Mammary epithelial cell (primary cell): Measurements from ENCODE around the gene IDNK.

Source experiments
- EZH2 ChIP-seq: IDR thresholded peaks from 2 replicates; pipeline ENCODE4 v1.6.1; 2012; ENCODE audit warnings: low read length, inconsistent platforms, borderline replicate concordance
- TF ChIP-seq, protein P1 (sequence below), 2 donors: IDR thresholded peaks in 1 of 2; conservative IDR thresholded peaks in 1 of 2; 2 replicates each; pipeline ENCODE4 v1.5.1; 2011 to 2012; ENCODE audit warnings: inconsistent platforms in 2 of 2, low read length in 2 of 2, mild to moderate bottlenecking in 2 of 2, control low read depth in 1 of 2, low read depth in 1 of 2; ENCODE audit not compliant: insufficient read depth in 1 of 2; ENCODE audit errors: extremely low read depth in 1 of 2

GRCh38 chr9:83637389-83637788, 14.4 kb downstream of the IDNK start:
- TF ChIP-seq, protein P1, sequence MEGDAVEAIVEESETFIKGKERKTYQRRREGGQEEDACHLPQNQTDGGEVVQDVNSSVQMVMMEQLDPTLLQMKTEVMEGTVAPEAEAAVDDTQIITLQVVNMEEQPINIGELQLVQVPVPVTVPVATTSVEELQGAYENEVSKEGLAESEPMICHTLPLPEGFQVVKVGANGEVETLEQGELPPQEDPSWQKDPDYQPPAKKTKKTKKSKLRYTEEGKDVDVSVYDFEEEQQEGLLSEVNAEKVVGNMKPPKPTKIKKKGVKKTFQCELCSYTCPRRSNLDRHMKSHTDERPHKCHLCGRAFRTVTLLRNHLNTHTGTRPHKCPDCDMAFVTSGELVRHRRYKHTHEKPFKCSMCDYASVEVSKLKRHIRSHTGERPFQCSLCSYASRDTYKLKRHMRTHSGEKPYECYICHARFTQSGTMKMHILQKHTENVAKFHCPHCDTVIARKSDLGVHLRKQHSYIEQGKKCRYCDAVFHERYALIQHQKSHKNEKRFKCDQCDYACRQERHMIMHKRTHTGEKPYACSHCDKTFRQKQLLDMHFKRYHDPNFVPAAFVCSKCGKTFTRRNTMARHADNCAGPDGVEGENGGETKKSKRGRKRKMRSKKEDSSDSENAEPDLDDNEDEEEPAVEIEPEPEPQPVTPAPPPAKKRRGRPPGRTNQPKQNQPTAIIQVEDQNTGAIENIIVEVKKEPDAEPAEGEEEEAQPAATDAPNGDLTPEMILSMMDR (conservative IDR thresholded peaks at IDR 0.05 in 1 of 2, IDR thresholded peaks at IDR 0.05 in 1 of 2; ENCODE audit: extremely low read depth in 1 of 2, insufficient read depth in 1 of 2, low read depth in 1 of 2, low read length in 2 of 2) = no peak
- no peak for TF ChIP-seq EZH2
